Smooth muscle cell (in vitro differentiated cells): ENCODE data around the gene CFAP97. TPM values are rescaled to one million over a fixed set of nuclear protein-coding genes. Genes with fewer than 3 reads are reported as not detected.

ENCODE experiments used
- DNase-seq: peaks from one replicate; lab custom pipeline; 2025; ENCODE audit not compliant: unreplicated experiment; lab: John Stamatoyannopoulos, UW
- H2AFZ ChIP-seq: fragments of 200-600 bp; sonication (generic); 2 replicates; pipeline ENCODE4 v1.6.0; 2016; ENCODE audit warnings: antibody characterized with exemption, low read depth, mild to moderate bottlenecking
- H3F3A ChIP-seq: fragments of 200-600 bp; sonication (generic); 2 replicates; pipeline ENCODE4 v1.6.0; 2017; ENCODE audit warnings: antibody characterized with exemption, low read depth
- H3K27ac ChIP-seq: fragments of 200-600 bp; sonication (generic); 2 replicates; pipeline ENCODE4 v1.5.1; 2016; ENCODE audit warnings: low read depth, mild to moderate bottlenecking
- H3K27me3 ChIP-seq: fragments of 200-600 bp; sonication (generic); 2 replicates; pipeline ENCODE4 v1.6.1; 2016; ENCODE audit warnings: low read depth, mild to moderate bottlenecking
- H3K36me3 ChIP-seq: fragments of 200-600 bp; sonication (generic); 2 replicates; pipeline ENCODE4 v1.5.1; 2016; ENCODE audit warnings: low read depth
- H3K4me1 ChIP-seq: fragments of 200-600 bp; sonication (generic); 2 replicates; pipeline ENCODE4 v1.5.1; 2016; ENCODE audit warnings: low read depth
- H3K4me2 ChIP-seq: fragments of 200-600 bp; sonication (generic); 2 replicates; pipeline ENCODE4 v1.6.0; 2016; ENCODE audit warnings: mild to moderate bottlenecking
- H3K4me3 ChIP-seq: fragments of 200-600 bp; sonication (generic); 2 replicates; pipeline ENCODE4 v1.5.1; 2016; ENCODE audit warnings: mild to moderate bottlenecking
- H3K79me2 ChIP-seq: fragments of 200-600 bp; sonication (generic); 2 replicates; pipeline ENCODE4 v1.6.0; 2016; ENCODE audit warnings: low read depth, mild to moderate bottlenecking
- H3K9ac ChIP-seq: fragments of 200-600 bp; sonication (generic); 2 replicates; pipeline ENCODE4 v1.6.0; 2016; ENCODE audit warnings: low read depth
- H3K9me3 ChIP-seq: fragments of 200-600 bp; sonication (generic); replicated peaks from 2 replicates; pipeline ENCODE4 v1.5.1; 2016; ENCODE audit warnings: low read depth
- H4K20me1 ChIP-seq: fragments of 200-600 bp; sonication (generic); 2 replicates; pipeline ENCODE4 v1.6.0; 2016; ENCODE audit warnings: low read depth
- WGBS: methylation state at CpG from one replicate; pipeline ENCODE4 v1.1.7; 2016; ENCODE audit warnings: low lambda C conversion rate; 5-methylcytosine and 5-hydroxymethylcytosine counted together
- polyA plus RNA-seq: library from polyadenylated mRNA; unstranded; fragments of >200 nt; fragmentation: Nextera tagmentation; extraction: Ambion mirVana; gene quantifications from 2 replicates; pipeline ENCODE4 v1.2.1, GENCODE V29; 2016
- total RNA-seq: library from RNA; depleted of rRNA; stranded (reverse); fragments of >200 nt; gene quantifications from 2 replicates; pipeline ENCODE4 v1.2.3, GENCODE V29; 2014
- TF ChIP-seq, protein P1 (sequence below): fragments of 200-600 bp; sonication (generic); IDR thresholded peaks from 2 replicates; pipeline ENCODE4 v1.5.1; 2017; ENCODE audit warnings: borderline replicate concordance, mild to moderate bottlenecking, antibody characterized with exemption; ENCODE audit not compliant: insufficient read depth, poor library complexity, severe bottlenecking

The CFAP97 gene
- total and polyA plus RNA-seq, 2 experiments from 2014 or later, result 11.4 to 19.0 TPM

DNA sequence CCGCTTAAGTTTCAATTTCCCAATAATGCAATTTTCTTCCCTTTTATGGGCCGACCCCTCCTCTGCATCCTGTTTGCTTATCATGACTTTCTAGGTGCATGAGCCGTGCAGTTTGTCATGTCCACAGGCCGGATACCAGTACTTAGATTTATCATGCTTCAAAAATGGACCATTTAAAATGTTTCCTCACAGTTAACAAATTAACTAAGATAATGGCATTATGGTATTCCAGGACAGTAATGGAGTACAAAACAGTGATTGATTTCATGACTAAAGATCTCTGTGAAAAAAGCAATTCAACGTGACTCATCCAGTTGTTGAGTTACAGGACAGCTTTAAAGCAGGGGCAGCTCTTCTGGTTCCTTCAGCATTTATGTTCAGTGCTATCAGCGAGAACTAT lies 28.6 kb upstream of the CFAP97 start:
- H3K9me3 ChIP-seq, result no peaks in the 10 kb centered on the region
- TF ChIP-seq, protein P1, sequence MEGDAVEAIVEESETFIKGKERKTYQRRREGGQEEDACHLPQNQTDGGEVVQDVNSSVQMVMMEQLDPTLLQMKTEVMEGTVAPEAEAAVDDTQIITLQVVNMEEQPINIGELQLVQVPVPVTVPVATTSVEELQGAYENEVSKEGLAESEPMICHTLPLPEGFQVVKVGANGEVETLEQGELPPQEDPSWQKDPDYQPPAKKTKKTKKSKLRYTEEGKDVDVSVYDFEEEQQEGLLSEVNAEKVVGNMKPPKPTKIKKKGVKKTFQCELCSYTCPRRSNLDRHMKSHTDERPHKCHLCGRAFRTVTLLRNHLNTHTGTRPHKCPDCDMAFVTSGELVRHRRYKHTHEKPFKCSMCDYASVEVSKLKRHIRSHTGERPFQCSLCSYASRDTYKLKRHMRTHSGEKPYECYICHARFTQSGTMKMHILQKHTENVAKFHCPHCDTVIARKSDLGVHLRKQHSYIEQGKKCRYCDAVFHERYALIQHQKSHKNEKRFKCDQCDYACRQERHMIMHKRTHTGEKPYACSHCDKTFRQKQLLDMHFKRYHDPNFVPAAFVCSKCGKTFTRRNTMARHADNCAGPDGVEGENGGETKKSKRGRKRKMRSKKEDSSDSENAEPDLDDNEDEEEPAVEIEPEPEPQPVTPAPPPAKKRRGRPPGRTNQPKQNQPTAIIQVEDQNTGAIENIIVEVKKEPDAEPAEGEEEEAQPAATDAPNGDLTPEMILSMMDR, result no peak
- no peak overlapping the region for H3K9ac ChIP-seq
- H4K20me1 ChIP-seq, result peaks cover 42% of the 10 kb centered on the region
- H3K79me2 ChIP-seq, result peaks cover 58% of the 10 kb centered on the region
- no peaks in the 10 kb centered on the region for H3K27me3 ChIP-seq
- no peaks in the 10 kb centered on the region for H3K4me1 ChIP-seq
- peak overlapping the region; percentile 54 for H3K27ac ChIP-seq
- 33% methylated on average over 6 of the region's 6 CpGs for WGBS
- H3K4me3 ChIP-seq, result no peak overlapping the region
- H3F3A ChIP-seq, result no peaks in the 10 kb centered on the region
- no peak overlapping the region for H2AFZ ChIP-seq
- H3K36me3 ChIP-seq, result no peaks in the 10 kb centered on the region
- peak overlapping the region; percentile 62 for H3K4me2 ChIP-seq
- DNase-seq, result no peak

GRCh38 chr4:185229021-185229818 lies 25.4 kb upstream of the CFAP97 start:
- Histone ChIP-seq H3K4me1 (no peaks in the 10 kb centered on the region), H2AFZ (no peak overlapping the region), H3K4me3 (no peak overlapping the region), H3K27me3 (no peaks in the 10 kb centered on the region), H3F3A (no peaks in the 10 kb centered on the region), H3K9ac (no peak overlapping the region), H3K79me2 (peaks cover 63% of the 10 kb centered on the region), H3K9me3 (no peaks in the 10 kb centered on the region), H3K36me3 (no peaks in the 10 kb centered on the region), H3K27ac (no peak overlapping the region), H3K4me2 (no peak overlapping the region), H4K20me1 (peaks cover 62% of the 10 kb centered on the region)
- WGBS, result 88% methylated on average over 19 of the region's 19 CpGs
- DNase-seq, result no peak
- TF ChIP-seq, protein P1, result no peak

DNA sequence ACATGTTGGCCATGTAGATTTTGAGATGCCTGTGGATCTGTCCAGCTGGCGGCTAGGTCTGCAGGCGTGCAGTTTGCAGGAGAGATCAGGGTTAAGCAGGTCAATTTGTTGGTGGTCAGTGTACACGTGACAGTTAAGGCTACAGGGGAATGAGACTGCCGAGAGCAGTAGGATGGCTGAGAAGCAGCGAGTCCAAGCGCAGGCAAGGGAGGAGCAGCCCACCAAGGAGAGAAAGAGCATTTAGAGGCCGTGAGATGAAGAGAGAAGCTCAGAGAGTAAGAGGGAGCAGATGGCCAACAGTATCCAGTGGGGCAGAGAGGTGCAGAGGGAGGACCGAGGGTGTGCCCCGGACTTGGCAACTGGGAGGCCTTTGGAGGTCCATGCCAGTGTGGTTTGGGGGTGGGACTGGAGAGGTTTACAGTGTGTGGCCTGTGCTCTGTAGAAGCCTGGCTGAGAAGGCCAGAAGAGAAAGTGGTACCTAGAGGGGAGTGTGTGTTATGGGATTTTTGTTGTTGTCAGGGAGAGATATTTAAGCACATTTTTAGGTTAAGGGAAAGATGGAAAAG lies 24.0 kb upstream of the CFAP97 start:
- TF ChIP-seq, protein P1, result no peak
- Histone ChIP-seq H3F3A (no peaks in the 10 kb centered on the region), H3K4me2 (no peak overlapping the region), H2AFZ (no peak overlapping the region), H3K27ac (no peak overlapping the region), H3K9me3 (no peaks in the 10 kb centered on the region), H3K79me2 (peaks cover 64% of the 10 kb centered on the region), H3K36me3 (no peaks in the 10 kb centered on the region), H4K20me1 (peaks cover 66% of the 10 kb centered on the region), H3K27me3 (no peaks in the 10 kb centered on the region), H3K4me3 (no peak overlapping the region), H3K4me1 (no peaks in the 10 kb centered on the region), H3K9ac (no peak overlapping the region)
- 91% methylated on average over 9 of the region's 9 CpGs for WGBS
- no peak for DNase-seq
